GM21825 (cell line): ENCODE results near the gene RBX1.
A peak's percentile ranks its signal among the peaks of the same experiment; 100 is the strongest.

Source experiments
- ATAC-seq: cut with Tn5 transposase; IDR thresholded peaks from one replicate; pipeline ENCODE4 v1.9.1; 2021; ENCODE audit warnings: mild to moderate bottlenecking, moderate library complexity; ENCODE audit not compliant: unreplicated experiment

Gene RBX1

GRCh38 chr22:41021613-41022454 lies 70.7 kb downstream of the RBX1 start:
- peak; percentile 53 for ATAC-seq

GRCh38 chr22:41022470-41023298 lies 71.5 kb downstream of the RBX1 start:
- peak; percentile 68 for ATAC-seq
